HG02981 (cell line): ENCODE data around the gene SGMS1.
"Not testable (repeated sequence)": the region's sequence is repeated elsewhere in the genome, so short reads cannot be mapped to it uniquely, and the experiment has no call there.

Experiments
- ATAC-seq: cut with Tn5 transposase; IDR thresholded peaks from one replicate; pipeline ENCODE4 v1.9.1; 2021; ENCODE audit warnings: mild to moderate bottlenecking, moderate library complexity; ENCODE audit not compliant: unreplicated experiment

Gene SGMS1

GRCh38 chr10:50477287-50478203, 146.2 kb downstream of the SGMS1 start:
- ATAC-seq: no peak

- ATAC-seq: no peak
Observed at GRCh38 chr10:50473756-50474155, 150.0 kb downstream of the SGMS1 start.

GRCh38 chr10:50472914-50473313, 150.8 kb downstream of the SGMS1 start:
- ATAC-seq: no peak

- ATAC-seq: no peak
Observed at GRCh38 chr10:50471583-50471975, 152.2 kb downstream of the SGMS1 start.

- no peak for ATAC-seq
Observed at GRCh38 chr10:50470798-50471582, 152.8 kb downstream of the SGMS1 start.

- peak; percentile 64 for ATAC-seq
Observed at GRCh38 chr10:50470345-50470744, 153.4 kb downstream of the SGMS1 start.

GRCh38 chr10:50469778-50470193, 154.0 kb downstream of the SGMS1 start:
- no peak for ATAC-seq

- no peak for ATAC-seq
Observed at GRCh38 chr10:50469288-50469687, 154.5 kb downstream of the SGMS1 start.

GRCh38 chr10:50467209-50467608, 156.5 kb downstream of the SGMS1 start:
- ATAC-seq: peak; percentile 36

- no peak for ATAC-seq
Observed at GRCh38 chr10:50464004-50464409, 159.7 kb downstream of the SGMS1 start.

GRCh38 chr10:50461834-50462233, 161.9 kb downstream of the SGMS1 start:
- ATAC-seq: no peak

GRCh38 chr10:50461123-50461522, 162.6 kb downstream of the SGMS1 start:
- no peak for ATAC-seq

GRCh38 chr10:50456719-50457118, 167.0 kb downstream of the SGMS1 start:
- ATAC-seq: peak; percentile 35

- ATAC-seq: no peak
Observed at GRCh38 chr10:50453940-50454339, 169.8 kb downstream of the SGMS1 start.

GRCh38 chr10:50452603-50453002, 171.2 kb downstream of the SGMS1 start:
- ATAC-seq: no peak

- no peak for ATAC-seq
Observed at GRCh38 chr10:50447691-50448090, 176.1 kb downstream of the SGMS1 start.

- ATAC-seq: not testable (repeated sequence)
Observed at GRCh38 chr10:50445777-50446176, 178.0 kb downstream of the SGMS1 start.

GRCh38 chr10:50440489-50440888, 183.3 kb downstream of the SGMS1 start:
- ATAC-seq: no peak

GRCh38 chr10:50439806-50440205, 183.9 kb downstream of the SGMS1 start:
- no peak for ATAC-seq

- no peak for ATAC-seq
Observed at GRCh38 chr10:50439187-50439586, 184.6 kb downstream of the SGMS1 start.

- ATAC-seq: peak; percentile 32
Observed at GRCh38 chr10:50438049-50438936, 185.5 kb downstream of the SGMS1 start.
